ENCODE measurements around the gene TMBIM6.

DNA sequence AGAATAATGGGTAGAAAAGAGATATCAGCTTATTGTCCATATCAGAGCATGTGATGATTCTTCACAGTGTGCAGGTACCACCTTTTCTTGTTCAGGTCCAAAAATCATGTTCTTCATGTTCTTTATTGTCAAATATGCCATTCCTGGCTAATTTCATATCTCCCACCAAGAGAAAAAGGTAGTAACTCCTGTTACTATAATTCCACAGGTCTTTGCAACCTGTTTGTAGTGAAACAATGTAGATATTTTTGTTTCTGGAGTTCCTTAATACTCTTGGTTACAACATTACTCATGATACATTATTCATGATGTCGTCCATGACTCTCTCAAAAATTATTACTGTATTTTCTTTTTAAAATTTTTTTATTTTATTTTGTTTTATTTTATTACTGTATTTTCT is 11.3 kb upstream of the TMBIM6 start:
- TF ChIP-seq POLR2A (IDR thresholded peaks at IDR 0.05; ENCODE audit: low read length) (no peak), SMC3 (IDR thresholded peaks at IDR 0.05) (no peak)

Measured in A549 (cell line).